Lower lobe of right lung (tissue), 2 donors: ENCODE results near the gene MOBP. TPM values are rescaled to one million over a fixed set of nuclear protein-coding genes. Genes with fewer than 3 reads are reported as not detected.

ENCODE experiments used
- ATAC-seq, 2 donors: fragments of 200-7000 bp; cut with Tn5 transposase; one replicate each; pipeline ENCODE4 v1.9.1; 2020 to 2022; ENCODE audit warnings: mild to moderate bottlenecking in 2 of 2, moderate library complexity in 2 of 2
- DNase-seq: peaks from one replicate; pipeline ENCODE4 v3.0.0-alpha.2; 2020
- H3K27ac ChIP-seq: fragments of 200-600 bp; one replicate; pipeline ENCODE4 v1.8.0; 2022
- H3K27me3 ChIP-seq: fragments of 200-600 bp; one replicate; pipeline ENCODE4 v1.8.0; 2022; ENCODE audit warnings: low read depth
- H3K36me3 ChIP-seq: fragments of 200-600 bp; one replicate; pipeline ENCODE4 v1.8.0; 2022; ENCODE audit warnings: mild to moderate bottlenecking
- H3K4me1 ChIP-seq: fragments of 200-600 bp; one replicate; pipeline ENCODE4 v1.8.0; 2022
- H3K4me3 ChIP-seq: fragments of 200-600 bp; one replicate; pipeline ENCODE4 v1.8.0; 2022; ENCODE audit warnings: mild to moderate bottlenecking
- H3K9me3 ChIP-seq: fragments of 200-600 bp; one replicate; pipeline ENCODE4 v1.8.0; 2022
- CTCF ChIP-seq: fragments of 200-600 bp; IDR thresholded peaks from one replicate; pipeline ENCODE4 v1.8.0; 2022; ENCODE audit warnings: antibody characterized with exemption, mild to moderate bottlenecking
- intact Hi-C: fragments of 100-400 bp; cut with DNase I; formaldehyde crosslinking; loops from one replicate; pipeline ENCODE4 v1.11.0; 2022
- total RNA-seq: library from RNA; stranded (reverse); fragmentation: NEBNext Ultra II Directional; extraction: Animal tissue kit (Norgen Biotek cat#: 25700); gene quantifications from one replicate; pipeline ENCODE4 v1.2.1, GENCODE V29; 2021
- donor health status: DM: no; HTN: yes; CAD: no; lungs with severe emphysema.

Gene MOBP
- total RNA-seq, 1 donor from 2014 or later, result 0.18 TPM

- no peaks in the 10 kb centered on the region for H3K27me3 ChIP-seq
- DNase-seq (no peak), ATAC-seq (no peak)
- peaks cover 7% of the 10 kb centered on the region for H3K9me3 ChIP-seq
- no peak overlapping the region for H3K4me3 ChIP-seq
- TF ChIP-seq CTCF, result no peak
- no peaks in the 10 kb centered on the region for H3K36me3 ChIP-seq
- H3K27ac ChIP-seq, result no peak overlapping the region
- intact Hi-C loops, result no loop called here
- no peaks in the 10 kb centered on the region for H3K4me1 ChIP-seq
Measured at GRCh38 chr3:39479701-39480414, 12.4 kb downstream of the MOBP start.

- TF ChIP-seq CTCF, result no peak
- no peaks in the 10 kb centered on the region for H3K36me3 ChIP-seq
- H3K9me3 ChIP-seq, result no peaks in the 10 kb centered on the region
- DNase-seq (no peak), ATAC-seq (no peak)
- no peaks in the 10 kb centered on the region for H3K4me1 ChIP-seq
- intact Hi-C loops, result no loop called here
- H3K27ac ChIP-seq, result no peak overlapping the region
- no peak overlapping the region for H3K4me3 ChIP-seq
- H3K27me3 ChIP-seq, result no peaks in the 10 kb centered on the region
Measured at GRCh38 chr3:39485547-39485946, 18.1 kb downstream of the MOBP start.

GRCh38 chr3:39491014-39491413 lies 23.5 kb downstream of the MOBP start:
- ATAC-seq, result no peak
- TF ChIP-seq CTCF, result no peak
- intact Hi-C loops, result no loop called here
- H3K27me3 ChIP-seq, result no peaks in the 10 kb centered on the region
- no peaks in the 10 kb centered on the region for H3K4me1 ChIP-seq
- H3K9me3 ChIP-seq, result no peaks in the 10 kb centered on the region
- H3K27ac ChIP-seq, result no peak overlapping the region
- H3K4me3 ChIP-seq, result no peak overlapping the region
- DNase-seq, result no peak
- H3K36me3 ChIP-seq, result no peaks in the 10 kb centered on the region

GRCh38 chr3:39491733-39492350 lies 24.4 kb downstream of the MOBP start:
- no peaks in the 10 kb centered on the region for H3K27me3 ChIP-seq
- H3K36me3 ChIP-seq, result no peaks in the 10 kb centered on the region
- no peak for TF ChIP-seq CTCF
- DNase-seq, result no peak
- intact Hi-C loops, result no loop called here
- no peak for ATAC-seq
- H3K4me1 ChIP-seq, result no peaks in the 10 kb centered on the region
- no peak overlapping the region for H3K27ac ChIP-seq
- H3K4me3 ChIP-seq, result no peak overlapping the region
- no peaks in the 10 kb centered on the region for H3K9me3 ChIP-seq

- no peaks in the 10 kb centered on the region for H3K36me3 ChIP-seq
- no peak overlapping the region for H3K27ac ChIP-seq
- ATAC-seq (no peak), DNase-seq (no peak)
- intact Hi-C loops, result no loop called here
- no peaks in the 10 kb centered on the region for H3K4me1 ChIP-seq
- no peaks in the 10 kb centered on the region for H3K9me3 ChIP-seq
- no peak for TF ChIP-seq CTCF
- no peaks in the 10 kb centered on the region for H3K27me3 ChIP-seq
- H3K4me3 ChIP-seq, result no peak overlapping the region
Measured at GRCh38 chr3:39494781-39495180, 27.3 kb downstream of the MOBP start.
